ENCODE measurements around the gene RUNX2.

DNA sequence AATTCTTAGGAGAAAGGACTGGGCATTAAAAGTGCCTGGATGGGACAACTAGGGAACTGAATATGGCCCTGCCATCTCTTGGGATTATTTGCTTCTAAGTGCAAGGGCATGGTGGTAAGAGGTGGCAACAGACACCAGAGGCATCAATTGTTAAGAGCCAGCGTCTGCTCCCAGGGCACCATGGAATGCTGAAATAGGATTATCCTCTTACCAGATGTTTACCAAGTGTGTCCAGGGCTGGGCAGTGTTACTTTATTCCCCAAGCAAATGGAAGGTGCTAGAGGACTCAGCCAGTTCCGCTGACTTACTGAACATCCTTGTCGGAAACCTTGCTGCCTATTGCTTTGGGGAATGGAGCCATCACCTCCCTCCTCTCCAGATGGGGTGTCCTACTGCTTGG lies 323.2 kb downstream of the RUNX2 start:
- TF ChIP-seq SNAI2 (CRISPR knock-in tag; IDR thresholded peaks at IDR 0.05), result no peak
- TF ChIP-seq, protein P1, sequence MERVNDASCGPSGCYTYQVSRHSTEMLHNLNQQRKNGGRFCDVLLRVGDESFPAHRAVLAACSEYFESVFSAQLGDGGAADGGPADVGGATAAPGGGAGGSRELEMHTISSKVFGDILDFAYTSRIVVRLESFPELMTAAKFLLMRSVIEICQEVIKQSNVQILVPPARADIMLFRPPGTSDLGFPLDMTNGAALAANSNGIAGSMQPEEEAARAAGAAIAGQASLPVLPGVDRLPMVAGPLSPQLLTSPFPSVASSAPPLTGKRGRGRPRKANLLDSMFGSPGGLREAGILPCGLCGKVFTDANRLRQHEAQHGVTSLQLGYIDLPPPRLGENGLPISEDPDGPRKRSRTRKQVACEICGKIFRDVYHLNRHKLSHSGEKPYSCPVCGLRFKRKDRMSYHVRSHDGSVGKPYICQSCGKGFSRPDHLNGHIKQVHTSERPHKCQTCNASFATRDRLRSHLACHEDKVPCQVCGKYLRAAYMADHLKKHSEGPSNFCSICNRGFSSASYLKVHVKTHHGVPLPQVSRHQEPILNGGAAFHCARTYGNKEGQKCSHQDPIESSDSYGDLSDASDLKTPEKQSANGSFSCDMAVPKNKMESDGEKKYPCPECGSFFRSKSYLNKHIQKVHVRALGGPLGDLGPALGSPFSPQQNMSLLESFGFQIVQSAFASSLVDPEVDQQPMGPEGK (CRISPR knock-in tag; IDR thresholded peaks at IDR 0.05; ENCODE audit: borderline replicate concordance), result no peak
- no peak for TF ChIP-seq TCF4 (CRISPR knock-in tag; IDR thresholded peaks at IDR 0.05; ENCODE audit: borderline replicate concordance)
- no peak for TF ChIP-seq ISL1 (CRISPR knock-in tag; IDR thresholded peaks at IDR 0.05)
- TF ChIP-seq RARB (CRISPR knock-in tag; IDR thresholded peaks at IDR 0.05), result no peak
- TF ChIP-seq ESRRG (CRISPR knock-in tag; IDR thresholded peaks at IDR 0.05), result no peak
- TF ChIP-seq BACH2 (CRISPR knock-in tag; IDR thresholded peaks at IDR 0.05; ENCODE audit: borderline replicate concordance), result no peak
- no peak for TF ChIP-seq ARNTL (CRISPR knock-in tag; IDR thresholded peaks at IDR 0.05; ENCODE audit: borderline replicate concordance, low read depth)
